ENCODE data around the gene MRPL40.

DNA sequence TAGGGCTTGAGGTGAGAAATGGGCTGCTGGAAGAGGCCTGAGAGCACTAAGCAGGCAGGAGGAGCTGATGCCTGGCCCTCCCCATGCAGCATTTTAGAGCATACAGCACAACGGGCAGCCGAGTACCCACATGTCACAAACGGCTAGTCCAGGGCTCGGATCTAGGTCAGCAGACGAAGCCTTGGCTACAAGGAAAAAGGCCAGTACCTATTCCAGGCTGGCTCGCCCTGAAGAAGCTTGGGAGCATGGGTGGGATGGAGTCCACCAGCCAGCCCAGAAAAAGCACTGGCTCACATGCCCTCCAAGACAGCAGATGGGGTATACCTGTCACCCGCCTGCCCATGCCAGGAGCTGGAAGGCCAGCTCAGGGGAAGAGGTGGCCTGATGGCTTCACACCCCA is 37.1 kb downstream of the MRPL40 start:
- TF ChIP-seq, protein P1, sequence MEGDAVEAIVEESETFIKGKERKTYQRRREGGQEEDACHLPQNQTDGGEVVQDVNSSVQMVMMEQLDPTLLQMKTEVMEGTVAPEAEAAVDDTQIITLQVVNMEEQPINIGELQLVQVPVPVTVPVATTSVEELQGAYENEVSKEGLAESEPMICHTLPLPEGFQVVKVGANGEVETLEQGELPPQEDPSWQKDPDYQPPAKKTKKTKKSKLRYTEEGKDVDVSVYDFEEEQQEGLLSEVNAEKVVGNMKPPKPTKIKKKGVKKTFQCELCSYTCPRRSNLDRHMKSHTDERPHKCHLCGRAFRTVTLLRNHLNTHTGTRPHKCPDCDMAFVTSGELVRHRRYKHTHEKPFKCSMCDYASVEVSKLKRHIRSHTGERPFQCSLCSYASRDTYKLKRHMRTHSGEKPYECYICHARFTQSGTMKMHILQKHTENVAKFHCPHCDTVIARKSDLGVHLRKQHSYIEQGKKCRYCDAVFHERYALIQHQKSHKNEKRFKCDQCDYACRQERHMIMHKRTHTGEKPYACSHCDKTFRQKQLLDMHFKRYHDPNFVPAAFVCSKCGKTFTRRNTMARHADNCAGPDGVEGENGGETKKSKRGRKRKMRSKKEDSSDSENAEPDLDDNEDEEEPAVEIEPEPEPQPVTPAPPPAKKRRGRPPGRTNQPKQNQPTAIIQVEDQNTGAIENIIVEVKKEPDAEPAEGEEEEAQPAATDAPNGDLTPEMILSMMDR (IDR thresholded peaks at IDR 0.05; ENCODE audit: insufficient read depth, low read length, poor library complexity, severe bottlenecking): no peak
- no peak for TF ChIP-seq EZH2phosphoT487 (conservative IDR thresholded peaks at IDR 0.05; ENCODE audit: low read length)
